MM.1S (cell line): Measurements from ENCODE around the gene GATB.
"Not testable (repeated sequence)": the region's sequence is repeated elsewhere in the genome, so short reads cannot be mapped to it uniquely, and the experiment has no call there.

Experiments
- DNase-seq: peaks from one replicate; pipeline ENCODE4 v3.0.0-alpha.2; 2015
- H2AFZ ChIP-seq: fragments of 300-600 bp; sonication (generic); 2 replicates; pipeline ENCODE4 v1.6.0; 2016; ENCODE audit warnings: antibody characterized with exemption, low read length
- H3F3A ChIP-seq: fragments of 300-600 bp; sonication (generic); 2 replicates; pipeline ENCODE4 v1.6.1; 2016; ENCODE audit warnings: mild to moderate bottlenecking, antibody characterized with exemption, low read length, moderate library complexity, mixed read lengths; ENCODE audit not compliant: insufficient read depth
- H3K27ac ChIP-seq: fragments of 300-600 bp; sonication (generic); 2 replicates; pipeline ENCODE4 v1.5.1; 2016; ENCODE audit warnings: mild to moderate bottlenecking, low read length
- H3K27me3 ChIP-seq: fragments of 300-600 bp; sonication (generic); replicated peaks from 2 replicates; pipeline ENCODE4 v1.6.0; 2016; ENCODE audit warnings: low read length; ENCODE audit not compliant: insufficient read depth
- H3K36me3 ChIP-seq: fragments of 300-600 bp; sonication (generic); replicated peaks from 2 replicates; pipeline ENCODE4 v1.6.1; 2016; ENCODE audit warnings: mild to moderate bottlenecking, low read length, mixed read lengths; ENCODE audit not compliant: insufficient read depth
- H3K4me1 ChIP-seq: fragments of 300-600 bp; sonication (generic); 2 replicates; pipeline ENCODE4 v1.6.1; 2016; ENCODE audit warnings: low read length, mixed read lengths
- H3K4me2 ChIP-seq: fragments of 300-600 bp; sonication (generic); 2 replicates; pipeline ENCODE4 v1.6.0; 2016; ENCODE audit warnings: low read depth, low read length
- H3K4me3 ChIP-seq: fragments of 300-600 bp; sonication (generic); 2 replicates; pipeline ENCODE4 v1.5.1; 2016; ENCODE audit warnings: low read length, mixed read lengths
- H3K79me2 ChIP-seq: fragments of 300-600 bp; sonication (generic); 2 replicates; pipeline ENCODE4 v1.6.1; 2016; ENCODE audit warnings: mixed run types, low read length, mixed read lengths
- H3K9ac ChIP-seq: fragments of 300-600 bp; sonication (generic); 2 replicates; pipeline ENCODE4 v1.6.1; 2016; ENCODE audit warnings: low read length, mixed read lengths
- H3K9me2 ChIP-seq: fragments of 300-600 bp; sonication (generic); replicated peaks from 2 replicates; pipeline ENCODE4 v1.6.1; 2016; ENCODE audit warnings: mild to moderate bottlenecking, low read length, mixed read lengths; ENCODE audit not compliant: insufficient read depth
- H3K9me3 ChIP-seq: fragments of 300-600 bp; sonication (generic); replicated peaks from 2 replicates; pipeline ENCODE4 v1.6.1; 2016; ENCODE audit warnings: mild to moderate bottlenecking, low read length, mixed read lengths; ENCODE audit not compliant: insufficient read depth
- H4K20me1 ChIP-seq: fragments of 300-600 bp; sonication (generic); 2 replicates; pipeline ENCODE4 v1.6.1; 2016; ENCODE audit warnings: mild to moderate bottlenecking, low read length, moderate library complexity, mixed read lengths; ENCODE audit not compliant: insufficient read depth
- EZH2 ChIP-seq: fragments of 300-600 bp; sonication (generic); optimal IDR thresholded peaks from 2 replicates; pipeline ENCODE3; 2017; ENCODE audit warnings: low read depth, mild to moderate bottlenecking, antibody characterized with exemption, low read length, mixed read lengths
- EZH2phosphoT487 ChIP-seq: fragments of 300-600 bp; sonication (generic); IDR thresholded peaks from 2 replicates; pipeline ENCODE4 v1.6.1; 2018; ENCODE audit warnings: antibody characterized with exemption, low read length
- TF ChIP-seq, protein P1 (sequence below): fragments of 300-600 bp; sonication (generic); IDR thresholded peaks from 2 replicates; pipeline ENCODE4 v1.5.1; 2016; ENCODE audit warnings: antibody characterized with exemption, low read length, mixed read lengths

Gene GATB

GRCh38 chr4:151736361-151736760 is 24.4 kb downstream of the GATB start:
- Histone ChIP-seq H3K9me3 (no peaks in the 10 kb centered on the region), H3K27me3 (no peaks in the 10 kb centered on the region), H3K4me3 (no peak overlapping the region), H4K20me1 (no peaks in the 10 kb centered on the region), H3F3A (no peaks in the 10 kb centered on the region), H3K4me2 (no peak overlapping the region), H3K79me2 (no peaks in the 10 kb centered on the region), H3K9me2 (no peaks in the 10 kb centered on the region), H3K27ac (no peak overlapping the region), H3K9ac (no peak overlapping the region), H3K36me3 (no peaks in the 10 kb centered on the region), H3K4me1 (no peaks in the 10 kb centered on the region), H2AFZ (no peak overlapping the region)
- no peak for DNase-seq
- TF ChIP-seq EZH2phosphoT487 (no peak), EZH2 (no peak)
- TF ChIP-seq, protein P1, sequence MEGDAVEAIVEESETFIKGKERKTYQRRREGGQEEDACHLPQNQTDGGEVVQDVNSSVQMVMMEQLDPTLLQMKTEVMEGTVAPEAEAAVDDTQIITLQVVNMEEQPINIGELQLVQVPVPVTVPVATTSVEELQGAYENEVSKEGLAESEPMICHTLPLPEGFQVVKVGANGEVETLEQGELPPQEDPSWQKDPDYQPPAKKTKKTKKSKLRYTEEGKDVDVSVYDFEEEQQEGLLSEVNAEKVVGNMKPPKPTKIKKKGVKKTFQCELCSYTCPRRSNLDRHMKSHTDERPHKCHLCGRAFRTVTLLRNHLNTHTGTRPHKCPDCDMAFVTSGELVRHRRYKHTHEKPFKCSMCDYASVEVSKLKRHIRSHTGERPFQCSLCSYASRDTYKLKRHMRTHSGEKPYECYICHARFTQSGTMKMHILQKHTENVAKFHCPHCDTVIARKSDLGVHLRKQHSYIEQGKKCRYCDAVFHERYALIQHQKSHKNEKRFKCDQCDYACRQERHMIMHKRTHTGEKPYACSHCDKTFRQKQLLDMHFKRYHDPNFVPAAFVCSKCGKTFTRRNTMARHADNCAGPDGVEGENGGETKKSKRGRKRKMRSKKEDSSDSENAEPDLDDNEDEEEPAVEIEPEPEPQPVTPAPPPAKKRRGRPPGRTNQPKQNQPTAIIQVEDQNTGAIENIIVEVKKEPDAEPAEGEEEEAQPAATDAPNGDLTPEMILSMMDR: no peak

DNA sequence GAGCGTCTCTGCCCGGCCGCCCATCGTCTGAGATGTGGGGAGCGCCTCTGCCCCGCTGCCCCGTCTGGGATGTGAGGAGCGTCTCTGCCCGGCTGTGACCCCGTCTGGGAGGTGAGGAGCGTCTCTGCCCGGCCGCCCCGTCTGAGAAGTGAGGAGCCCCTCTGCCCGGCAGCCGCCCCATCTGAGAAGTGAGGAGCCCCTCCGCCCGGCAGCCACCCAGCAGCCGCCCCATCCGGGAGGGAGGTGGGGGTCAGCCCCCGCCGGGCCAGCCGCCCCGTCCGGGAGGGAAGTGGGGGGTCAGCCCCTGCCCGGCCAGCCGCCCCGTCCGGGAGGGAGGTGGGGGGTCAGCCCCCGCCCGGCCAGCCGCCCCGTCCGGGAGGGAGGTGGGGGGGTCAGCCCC is 29.1 kb downstream of the GATB start:
- H3K79me2 ChIP-seq, DNase-seq, H2AFZ ChIP-seq, H3K4me1 ChIP-seq, H3K9me3 ChIP-seq, H3K4me3 ChIP-seq, H3K27ac ChIP-seq, H4K20me1 ChIP-seq, H3K9me2 ChIP-seq, H3F3A ChIP-seq, H3K27me3 ChIP-seq, H3K36me3 ChIP-seq, H3K9ac ChIP-seq, H3K4me2 ChIP-seq: not testable (repeated sequence)

GRCh38 chr4:151729731-151730559 is 30.9 kb downstream of the GATB start:
- no peaks in the 10 kb centered on the region for H3K27me3 ChIP-seq
- no peaks in the 10 kb centered on the region for H4K20me1 ChIP-seq
- no peak overlapping the region for H3K27ac ChIP-seq
- no peaks in the 10 kb centered on the region for H3K4me1 ChIP-seq
- TF ChIP-seq, protein P1: no peak
- TF ChIP-seq EZH2: no peak
- TF ChIP-seq EZH2phosphoT487: no peak
- H3K36me3 ChIP-seq: no peaks in the 10 kb centered on the region
- no peaks in the 10 kb centered on the region for H3K9me3 ChIP-seq
- no peak overlapping the region for H3K4me3 ChIP-seq
- H3K79me2 ChIP-seq: no peaks in the 10 kb centered on the region
- no peak overlapping the region for H3K9ac ChIP-seq
- H3K9me2 ChIP-seq: no peaks in the 10 kb centered on the region
- H3F3A ChIP-seq: no peaks in the 10 kb centered on the region
- H2AFZ ChIP-seq: no peak overlapping the region
- no peak overlapping the region for H3K4me2 ChIP-seq
- DNase-seq: no peak

DNA sequence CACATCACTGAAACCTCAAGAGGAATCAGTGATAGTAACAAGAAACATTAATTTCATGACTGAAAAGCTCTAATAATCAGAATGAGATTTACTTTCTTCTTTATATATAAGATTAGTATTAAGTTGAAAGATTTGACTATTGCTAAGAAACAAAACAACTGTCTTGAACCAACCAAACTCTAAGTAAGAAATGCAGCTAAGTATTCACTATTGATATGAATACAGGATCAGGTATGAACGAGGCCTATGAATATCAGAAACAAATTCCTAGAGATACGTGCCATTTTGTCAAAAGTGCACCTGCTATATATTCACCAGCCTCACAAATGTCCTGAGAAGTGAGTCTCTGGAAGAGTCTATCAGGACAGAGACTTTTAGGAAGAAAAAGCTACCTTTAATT is 32.1 kb downstream of the GATB start:
- TF ChIP-seq EZH2phosphoT487 (no peak), EZH2 (no peak)
- TF ChIP-seq, protein P1: no peak
- no peak for DNase-seq
- Histone ChIP-seq H3K4me3 (no peak overlapping the region), H3F3A (no peaks in the 10 kb centered on the region), H3K9me3 (no peaks in the 10 kb centered on the region), H3K27ac (no peak overlapping the region), H3K9ac (no peak overlapping the region), H3K27me3 (no peaks in the 10 kb centered on the region), H3K4me2 (no peak overlapping the region), H3K36me3 (no peaks in the 10 kb centered on the region), H3K79me2 (no peaks in the 10 kb centered on the region), H2AFZ (no peak overlapping the region), H4K20me1 (no peaks in the 10 kb centered on the region), H3K9me2 (no peaks in the 10 kb centered on the region), H3K4me1 (no peaks in the 10 kb centered on the region)
